DND-41 (cell line): Measurements from ENCODE around the gene EXTL1.

Source experiments
- ATAC-seq: fragments of 200-7000 bp; cut with Tn5 transposase; 3 replicates; pipeline ENCODE4 v1.9.1; 2021; ENCODE audit warnings: low read depth; ENCODE audit not compliant: insufficient read depth
- DNase-seq: peaks from one replicate; pipeline ENCODE4 v3.0.0-alpha.2; 2020
- H2AFZ ChIP-seq: 2 replicates; pipeline ENCODE4 v1.6.0; 2012; ENCODE audit warnings: low read depth, low read length
- H3K27ac ChIP-seq: 2 replicates; pipeline ENCODE4 v1.5.1; 2012; ENCODE audit warnings: low read length, inconsistent platforms
- H3K27me3 ChIP-seq: fragments of 200-600 bp; sonication (generic); 2 replicates; pipeline ENCODE4 v1.6.0; 2012; ENCODE audit warnings: low read length, mild to moderate bottlenecking, inconsistent platforms; ENCODE audit not compliant: insufficient read depth, poor library complexity
- H3K36me3 ChIP-seq: 2 replicates; pipeline ENCODE4 v1.5.1; 2012; ENCODE audit warnings: low read length, inconsistent platforms; ENCODE audit not compliant: insufficient read depth
- H3K4me1 ChIP-seq: 2 replicates; pipeline ENCODE4 v1.5.1; 2012; ENCODE audit warnings: mild to moderate bottlenecking, low read length; ENCODE audit not compliant: insufficient read depth
- H3K4me2 ChIP-seq: 2 replicates; pipeline ENCODE4 v1.6.0; 2012; ENCODE audit warnings: mild to moderate bottlenecking, moderate library complexity, low read length, inconsistent platforms; ENCODE audit not compliant: insufficient read depth
- H3K4me3 ChIP-seq, 2 experiments: fragments of 200-600 bp in 1 of 2; shearing (Covaris generic) in 1 of 2; 2 replicates each; pipeline ENCODE4 v1.5.1; 2012 to 2016; ENCODE audit warnings: inconsistent platforms in 2 of 2, low read length in 2 of 2, mild to moderate bottlenecking in 2 of 2, low read depth in 1 of 2, moderate library complexity in 1 of 2
- H3K79me2 ChIP-seq: 2 replicates; pipeline ENCODE4 v1.6.0; 2012; ENCODE audit warnings: low read length, inconsistent platforms; ENCODE audit not compliant: insufficient read depth
- H3K9ac ChIP-seq: 2 replicates; pipeline ENCODE4 v1.6.0; 2012; ENCODE audit warnings: low read depth, mild to moderate bottlenecking, inconsistent platforms, low read length, moderate library complexity
- H3K9me3 ChIP-seq: 2 replicates; pipeline ENCODE4 v1.5.1; 2012; ENCODE audit warnings: low read length, moderate library complexity, mild to moderate bottlenecking, inconsistent platforms; ENCODE audit not compliant: insufficient read depth, severe bottlenecking
- H4K20me1 ChIP-seq: 2 replicates; pipeline ENCODE4 v1.6.0; 2012; ENCODE audit warnings: low read length; ENCODE audit not compliant: insufficient read depth
- CTCF ChIP-seq: IDR thresholded peaks from 2 replicates; pipeline ENCODE4 v1.5.1; 2012; ENCODE audit warnings: borderline replicate concordance, low read length, moderate library complexity, mild to moderate bottlenecking; ENCODE audit not compliant: poor library complexity, severe bottlenecking; ENCODE audit errors: extremely low read depth
- EZH2 ChIP-seq: IDR thresholded peaks from 3 replicates; pipeline ENCODE4 v1.6.1; 2012; ENCODE audit warnings: borderline replicate concordance, low read depth, mild to moderate bottlenecking, moderate library complexity, low read length, inconsistent platforms; ENCODE audit not compliant: severe bottlenecking

The EXTL1 gene

DNA sequence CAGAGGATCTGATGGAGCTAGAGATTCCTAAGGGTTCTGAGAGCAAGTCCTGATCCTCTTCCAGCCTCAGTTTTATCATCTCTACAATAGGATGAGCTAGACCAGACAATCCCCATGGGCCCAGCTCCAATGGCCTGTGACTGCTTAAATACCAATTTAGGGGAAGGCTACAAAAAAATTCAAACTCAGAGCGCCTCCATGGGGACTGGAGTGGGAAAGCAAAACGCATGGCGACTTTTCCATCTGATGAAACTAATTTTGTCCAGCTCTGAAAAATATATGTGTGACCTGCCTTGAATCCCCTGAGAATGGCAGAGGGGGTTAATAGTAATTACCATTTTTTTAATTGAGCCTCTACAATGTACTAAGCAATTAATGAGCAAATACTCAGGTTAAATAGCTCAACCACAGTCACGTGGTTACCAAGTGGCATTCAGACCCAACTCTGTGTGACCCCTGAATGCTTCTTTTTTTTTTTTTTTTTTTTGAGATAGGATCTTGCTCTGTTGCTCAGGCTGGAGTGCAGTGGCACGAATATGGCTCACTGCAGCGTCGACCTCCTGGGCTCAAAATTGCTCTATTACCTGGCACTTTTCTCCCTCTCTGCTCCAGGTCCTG lies 8.4 kb downstream of the EXTL1 start:
- peaks cover 4% of the 10 kb centered on the region for H3K27me3 ChIP-seq
- ATAC-seq: no peak
- no peaks in the 10 kb centered on the region; the same call in 1 of the 2 replicates for H4K20me1 ChIP-seq
- no peak for TF ChIP-seq EZH2
- peak; percentile 22 for TF ChIP-seq CTCF
- no peaks in the 10 kb centered on the region for H3K9me3 ChIP-seq
- no peak overlapping the region for H3K9ac ChIP-seq
- H3K4me2 ChIP-seq: no peak overlapping the region
- H3K27ac ChIP-seq: no peak overlapping the region
- no peaks in the 10 kb centered on the region for H3K36me3 ChIP-seq
- no peak overlapping the region for H2AFZ ChIP-seq
- peaks cover 8% of the 10 kb centered on the region for H3K4me1 ChIP-seq
- no peak for DNase-seq
- H3K79me2 ChIP-seq: no peaks in the 10 kb centered on the region
- no peak overlapping the region for H3K4me3 ChIP-seq

DNA sequence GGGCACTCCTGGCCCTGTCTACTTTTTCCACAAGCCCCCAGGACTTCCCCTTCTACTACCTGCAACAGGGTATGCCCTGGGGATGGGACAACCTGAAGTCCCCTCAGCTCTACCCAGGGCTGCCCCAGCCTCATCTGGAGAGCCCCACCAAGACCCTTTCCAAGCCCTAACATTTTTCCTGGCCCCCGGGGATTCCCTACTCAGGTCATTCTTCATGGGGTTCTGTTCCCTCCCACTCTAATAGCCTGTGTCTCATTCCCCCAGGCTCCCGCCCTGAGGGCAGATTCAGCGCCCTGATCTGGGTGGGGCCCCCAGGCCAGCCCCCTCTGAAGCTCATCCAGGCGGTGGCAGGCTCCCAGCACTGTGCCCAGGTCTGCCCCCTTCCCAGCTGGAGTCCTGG lies 9.6 kb downstream of the EXTL1 start:
- Histone ChIP-seq H2AFZ (no peak overlapping the region), H3K4me3 (no peak overlapping the region), H3K4me1 (peaks cover 18% of the 10 kb centered on the region), H3K27me3 (no peaks in the 10 kb centered on the region), H3K36me3 (no peaks in the 10 kb centered on the region; the same call in 1 of the 2 replicates), H3K9ac (no peak overlapping the region), H3K9me3 (no peaks in the 10 kb centered on the region), H3K4me2 (no peak overlapping the region), H4K20me1 (no peaks in the 10 kb centered on the region; the same call in 1 of the 2 replicates), H3K27ac (no peak overlapping the region), H3K79me2 (no peaks in the 10 kb centered on the region)
- no peak for ATAC-seq
- DNase-seq: no peak
- TF ChIP-seq EZH2 (no peak), CTCF (no peak)

GRCh38 chr1:26031611-26032220 lies 10.1 kb downstream of the EXTL1 start:
- H3K4me3 ChIP-seq: no peak overlapping the region
- no peak overlapping the region for H3K9ac ChIP-seq
- no peak overlapping the region for H3K27ac ChIP-seq
- ATAC-seq (no peak), DNase-seq (no peak)
- no peaks in the 10 kb centered on the region; the same call in 1 of the 2 replicates for H4K20me1 ChIP-seq
- no peaks in the 10 kb centered on the region for H3K27me3 ChIP-seq
- H3K4me2 ChIP-seq: no peak overlapping the region
- H3K36me3 ChIP-seq: no peaks in the 10 kb centered on the region; the same call in 1 of the 2 replicates
- peaks cover 23% of the 10 kb centered on the region for H3K4me1 ChIP-seq
- TF ChIP-seq EZH2 (no peak), CTCF (no peak)
- H3K79me2 ChIP-seq: no peaks in the 10 kb centered on the region
- no peak overlapping the region for H2AFZ ChIP-seq
- H3K9me3 ChIP-seq: no peaks in the 10 kb centered on the region
